ENCODE data around the gene NBPF15. TPM values are rescaled to one million over a fixed set of nuclear protein-coding genes. Genes with fewer than 3 reads are reported as not detected.
A peak's percentile ranks its signal among the peaks of the same experiment; 100 is the strongest.
"Not testable (repeated sequence)": the region's sequence is repeated elsewhere in the genome, so short reads cannot be mapped to it uniquely, and the experiment has no call there.

The NBPF15 gene
- total and polyA plus RNA-seq, 9 of the 15 experiments (the other 6 are each of a cell fraction or from before 2014, with no cell fraction given): 1.8 to 13.2 (median 6.0) TPM

- peak; percentile 42; the same call in 1 of the 2 replicates for TF ChIP-seq ZBTB34 (CRISPR knock-in tag; IDR thresholded peaks at IDR 0.05)
- TF ChIP-seq CBFA2T3 (IDR thresholded peaks at IDR 0.05): peak; percentile 57
- TF ChIP-seq THRB (CRISPR knock-in tag; conservative IDR thresholded peaks at IDR 0.05): peak; percentile 100
- peak; percentile 98 for TF ChIP-seq ZNF444 (CRISPR knock-in tag; IDR thresholded peaks at IDR 0.05)
- peak; percentile 57; the same call in 1 of the 2 replicates for TF ChIP-seq ZNF384 (IDR thresholded peaks at IDR 0.05; ENCODE audit: low read depth, low read length)
- TF ChIP-seq ZBTB11 (CRISPR knock-in tag; IDR thresholded peaks at IDR 0.05): peak; percentile 28 to 56 (median 48); a peak in 2 of 6 replicates
- TF ChIP-seq RREB1 (CRISPR knock-in tag; IDR thresholded peaks at IDR 0.05): peak; percentile 90
- TF ChIP-seq, protein P1, sequence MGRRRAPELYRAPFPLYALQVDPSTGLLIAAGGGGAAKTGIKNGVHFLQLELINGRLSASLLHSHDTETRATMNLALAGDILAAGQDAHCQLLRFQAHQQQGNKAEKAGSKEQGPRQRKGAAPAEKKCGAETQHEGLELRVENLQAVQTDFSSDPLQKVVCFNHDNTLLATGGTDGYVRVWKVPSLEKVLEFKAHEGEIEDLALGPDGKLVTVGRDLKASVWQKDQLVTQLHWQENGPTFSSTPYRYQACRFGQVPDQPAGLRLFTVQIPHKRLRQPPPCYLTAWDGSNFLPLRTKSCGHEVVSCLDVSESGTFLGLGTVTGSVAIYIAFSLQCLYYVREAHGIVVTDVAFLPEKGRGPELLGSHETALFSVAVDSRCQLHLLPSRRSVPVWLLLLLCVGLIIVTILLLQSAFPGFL (CRISPR knock-in tag; IDR thresholded peaks at IDR 0.05): peak; percentile 90; the same call in 1 of the 2 replicates
- 0 out of 2 replicates have a peak, but pooled peaks have one; percentile 8 for TF ChIP-seq JUN (IDR thresholded peaks at IDR 0.05; ENCODE audit: borderline replicate concordance, low read depth, low read length)
- not testable (repeated sequence) for TF ChIP-seq JUN (CRISPR knock-in tag; IDR thresholded peaks at IDR 0.05; ENCODE audit: borderline replicate concordance)
These were observed 48.7 kb downstream of the NBPF15 start (continued) for GRCh38 chr1:144412491-144413403.

Data from K562 (cell line).